HepG2 (cell line): ENCODE results near the gene C2. TPM values are rescaled to one million over a fixed set of nuclear protein-coding genes. Genes with fewer than 3 reads are reported as not detected.
A peak's percentile ranks its signal among the peaks of the same experiment; 100 is the strongest.

Experiments used
- ARID5B ChIP-seq: IDR thresholded peaks from 2 replicates; pipeline ENCODE4 v1.4.0; 2020; ENCODE audit warnings: mild to moderate bottlenecking, missing genetic modification reagents
- HIC2 ChIP-seq: sonication (generic); formaldehyde crosslinking; IDR thresholded peaks from 2 replicates; pipeline ENCODE4 v1.9.0; 2022; ENCODE audit warnings: low read depth, missing genetic modification reagents
- HNF4A ChIP-seq: sonication (generic); formaldehyde crosslinking; IDR thresholded peaks from 2 replicates; pipeline ENCODE4 v1.4.0; 2020; ENCODE audit warnings: missing genetic modification reagents
- KDM5B ChIP-seq: sonication (generic); formaldehyde crosslinking; IDR thresholded peaks from 2 replicates; pipeline ENCODE4 v1.4.0; 2020; ENCODE audit warnings: missing genetic modification reagents, mild to moderate bottlenecking, borderline replicate concordance
- MEIS1 ChIP-seq: sonication (generic); formaldehyde crosslinking; IDR thresholded peaks from 2 replicates; pipeline ENCODE4 v1.9.0; 2021; ENCODE audit warnings: mild to moderate bottlenecking, missing genetic modification reagents, moderate library complexity, borderline replicate concordance
- NFAT5 ChIP-seq: sonication (generic); formaldehyde crosslinking; IDR thresholded peaks from 2 replicates; pipeline ENCODE4 v1.4.0; 2020; ENCODE audit warnings: missing genetic modification reagents
- NKX3-1 ChIP-seq: sonication (generic); formaldehyde crosslinking; IDR thresholded peaks from 2 replicates; pipeline ENCODE4 v1.5.0; 2020; ENCODE audit warnings: missing genetic modification reagents
- PRDM15 ChIP-seq: sonication (generic); formaldehyde crosslinking; IDR thresholded peaks from 2 replicates; pipeline ENCODE4 v1.4.0; 2020; ENCODE audit warnings: missing genetic modification reagents
- SNAPC5 ChIP-seq: sonication (generic); formaldehyde crosslinking; IDR thresholded peaks from 2 replicates; pipeline ENCODE4 v1.8.1; 2023; ENCODE audit warnings: mild to moderate bottlenecking, missing genetic modification reagents, borderline replicate concordance
- SOX5 ChIP-seq: IDR thresholded peaks from 2 replicates; pipeline ENCODE4 v1.6.1; 2016; ENCODE audit warnings: borderline replicate concordance
- TARDBP ChIP-seq: sonication (generic); formaldehyde crosslinking; IDR thresholded peaks from 2 replicates; pipeline ENCODE4 v1.8.0; 2022; ENCODE audit warnings: mild to moderate bottlenecking, missing genetic modification reagents
- ZFY ChIP-seq: sonication (generic); formaldehyde crosslinking; IDR thresholded peaks from 2 replicates; pipeline ENCODE4 v1.4.0; 2020; ENCODE audit warnings: missing genetic modification reagents
- ZNF839 ChIP-seq: sonication (generic); formaldehyde crosslinking; IDR thresholded peaks from 2 replicates; pipeline ENCODE4 v1.4.0; 2020; ENCODE audit warnings: missing genetic modification reagents, mild to moderate bottlenecking, borderline replicate concordance
- ZZZ3 ChIP-seq: sonication (generic); formaldehyde crosslinking; IDR thresholded peaks from 2 replicates; pipeline ENCODE4 v1.4.0; 2020; ENCODE audit warnings: missing genetic modification reagents, mild to moderate bottlenecking, borderline replicate concordance
- polyA plus RNA-seq, 8 experiments: library from polyadenylated mRNA; depleted of rRNA in 3 of 8; stranded (reverse) in 7 of 8; unstranded in 1 of 8; fragments of >200 nt; fragmentation: Illumina TruSeq in 4 of 8; extraction: Trizol in 4 of 8; gene quantifications; 2 replicates each; pipeline versions ENCODE4 v1.2.1 to v1.2.3, GENCODE V29; 2011 to 2016; ENCODE audit warnings: low read depth in 4 of 8, missing spikeins in 1 of 8, mixed read lengths in 1 of 8; ENCODE audit not compliant: insufficient read depth in 1 of 8
- total RNA-seq, 5 experiments: library from RNA; depleted of rRNA; stranded (reverse); fragments of >200 nt; fragmentation: Illumina TruSeq; extraction: Trizol; gene quantifications; 2 replicates each; pipeline ENCODE4 v1.2.3, GENCODE V29; 2016; ENCODE audit warnings: low read depth in 1 of 5

The C2 gene
- total and polyA plus RNA-seq, 2 of the 13 experiments (the other 11 are each of a cell fraction or from before 2014, with no cell fraction given) = 165 to 307 TPM

- peak; percentile 79 for TF ChIP-seq PRDM15 (CRISPR knock-in tag)
- 0 out of 2 replicates have a peak, but pooled peaks have one; percentile 33 for TF ChIP-seq ZNF839 (CRISPR knock-in tag)
- 0 out of 2 replicates have a peak, but pooled peaks have one; percentile 53 for TF ChIP-seq NFAT5
- no peak for TF ChIP-seq NKX3-1 (CRISPR knock-in tag)
- 0 out of 2 replicates have a peak, but pooled peaks have one; percentile 20 for TF ChIP-seq HIC2
- no peak for TF ChIP-seq SNAPC5 (CRISPR knock-in tag)
- TF ChIP-seq TARDBP (CRISPR knock-in tag) = no peak
- TF ChIP-seq KDM5B (CRISPR knock-in tag) = no peak
- TF ChIP-seq SOX5 (CRISPR knock-in tag) = no peak
- TF ChIP-seq ZFY (CRISPR knock-in tag) = 0 out of 2 replicates have a peak, but pooled peaks have one; percentile 26
- TF ChIP-seq ARID5B = no peak
- no peak for TF ChIP-seq ZZZ3 (CRISPR knock-in tag)
- TF ChIP-seq MEIS1 = no peak
- TF ChIP-seq HNF4A (CRISPR knock-in tag) = 0 out of 2 replicates have a peak, but pooled peaks have one; percentile 26
These were observed 19.7 kb downstream of the C2 start (continued) for GRCh38 chr6:31947070-31947675.
